Measurements from ENCODE around the gene NIPSNAP2.
"Not testable (repeated sequence)": the region's sequence is repeated elsewhere in the genome, so short reads cannot be mapped to it uniquely, and the experiment has no call there.

Gene NIPSNAP2

GRCh38 chr7:55977831-55978230 lies 13.4 kb downstream of the NIPSNAP2 start:
- no peak for DNase-seq

GRCh38 chr7:55980266-55980665 lies 15.9 kb downstream of the NIPSNAP2 start:
- no peak for DNase-seq

GRCh38 chr7:55983537-55983936 lies 19.2 kb downstream of the NIPSNAP2 start:
- DNase-seq: no peak

GRCh38 chr7:55992346-55992745 lies 28.0 kb downstream of the NIPSNAP2 start:
- no peak for DNase-seq

- DNase-seq: no peak
Measured at GRCh38 chr7:55996856-55997500, 32.6 kb downstream of the NIPSNAP2 start.

- no peak for DNase-seq
Measured at GRCh38 chr7:56003749-56004148, 39.4 kb downstream of the NIPSNAP2 start.

GRCh38 chr7:56007167-56007652 lies 42.8 kb downstream of the NIPSNAP2 start:
- DNase-seq: no peak

- DNase-seq: no peak
Measured at GRCh38 chr7:56007891-56008290, 43.5 kb downstream of the NIPSNAP2 start.

GRCh38 chr7:56009695-56010094 lies 45.3 kb downstream of the NIPSNAP2 start:
- DNase-seq: no peak

- DNase-seq: not testable (repeated sequence)
Measured at GRCh38 chr7:56017015-56017414, 52.6 kb downstream of the NIPSNAP2 start.

- no peak for DNase-seq
Measured at GRCh38 chr7:56019501-56019900, 55.1 kb downstream of the NIPSNAP2 start.

- no peak for DNase-seq
Measured at GRCh38 chr7:56023500-56023899, 59.1 kb downstream of the NIPSNAP2 start.

GRCh38 chr7:56026538-56026937 lies 62.2 kb downstream of the NIPSNAP2 start:
- DNase-seq: no peak

GRCh38 chr7:56028942-56029630 lies 64.7 kb downstream of the NIPSNAP2 start:
- DNase-seq: no peak

- no peak for DNase-seq
Measured at GRCh38 chr7:56030340-56030739, 66.0 kb downstream of the NIPSNAP2 start.

GRCh38 chr7:56031556-56031955 lies 67.2 kb downstream of the NIPSNAP2 start:
- DNase-seq: not testable (repeated sequence)

- DNase-seq: not testable (repeated sequence)
Measured at GRCh38 chr7:56032578-56032977, 68.2 kb downstream of the NIPSNAP2 start.

GRCh38 chr7:56033671-56034432 lies 69.5 kb downstream of the NIPSNAP2 start:
- peak; percentile 69 for DNase-seq

- no peak for DNase-seq
Measured at GRCh38 chr7:56040730-56041129, 76.3 kb downstream of the NIPSNAP2 start.

- not testable (repeated sequence) for DNase-seq
Measured at GRCh38 chr7:56045758-56046157, 81.4 kb downstream of the NIPSNAP2 start.

- no peak for DNase-seq
Measured at GRCh38 chr7:56046721-56047445, 82.5 kb downstream of the NIPSNAP2 start.

GRCh38 chr7:56047446-56048116 lies 83.2 kb downstream of the NIPSNAP2 start:
- not testable (repeated sequence) for DNase-seq
